ENCODE data around the gene ACTG1. TPM values are rescaled to one million over a fixed set of nuclear protein-coding genes. Genes with fewer than 3 reads are reported as not detected.

Gene ACTG1
- total RNA-seq, 1 donor from 2014 or later = 3,227 TPM

DNA sequence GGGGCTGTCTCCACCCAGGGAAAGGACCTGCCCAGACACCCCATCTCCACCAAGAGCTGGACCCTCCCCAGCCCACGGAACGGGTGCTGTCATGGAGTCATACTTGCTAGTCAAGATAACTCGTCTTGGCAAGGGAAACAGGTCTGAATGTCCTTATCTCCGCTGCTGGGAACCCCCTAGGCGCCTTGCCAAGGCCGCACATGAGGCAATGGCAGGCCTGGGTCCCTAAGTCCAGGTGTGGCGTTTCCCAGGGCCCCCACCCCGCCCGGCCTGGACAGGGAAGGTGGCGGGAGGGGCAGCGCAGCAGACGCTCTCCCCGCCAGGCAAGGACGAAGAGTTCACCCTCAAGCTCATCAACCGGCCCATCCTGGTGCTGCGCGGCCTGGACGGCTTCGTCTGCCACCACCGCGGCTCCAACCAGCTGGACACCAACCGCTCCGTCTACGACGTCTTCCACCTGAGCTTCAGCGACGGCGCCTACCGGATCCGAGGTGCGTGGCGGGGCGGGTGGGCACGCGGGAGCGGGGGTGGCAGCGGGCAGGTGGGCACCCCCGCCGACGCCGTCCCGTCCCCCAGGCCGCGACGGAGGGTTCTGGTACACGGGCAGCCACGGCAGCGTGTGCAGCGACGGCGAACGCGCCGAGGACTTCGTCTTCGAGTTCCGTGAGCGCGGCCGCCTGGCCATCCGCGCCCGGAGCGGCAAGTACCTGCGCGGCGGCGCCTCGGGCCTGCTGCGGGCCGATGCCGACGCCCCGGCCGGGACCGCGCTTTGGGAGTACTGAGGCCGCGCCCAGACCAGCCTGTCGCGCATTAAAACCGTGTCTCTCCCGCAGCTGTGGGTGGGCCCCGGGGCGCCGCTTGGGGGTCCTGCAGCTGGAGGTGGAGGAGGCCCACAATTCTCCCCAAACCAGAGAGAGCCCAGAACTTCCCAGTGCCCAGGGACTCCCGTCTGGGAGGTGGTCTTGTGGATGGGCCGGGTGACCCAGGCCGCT is 24.0 kb upstream of the ACTG1 start:
- peaks cover 9% of the 10 kb centered on the region for H3K27me3 Mint-ChIP-seq
- no peak overlapping the region for H3K4me3 Mint-ChIP-seq (ENCODE audit: low read depth)
- DNase-seq (ENCODE audit: low spot score, unreplicated experiment) = no peak
- H3K4me1 Mint-ChIP-seq (ENCODE audit: low read depth) = no peaks in the 10 kb centered on the region
- no peaks in the 10 kb centered on the region for H3K36me3 Mint-ChIP-seq (ENCODE audit: insufficient read depth)
- TF ChIP-seq, protein P1, sequence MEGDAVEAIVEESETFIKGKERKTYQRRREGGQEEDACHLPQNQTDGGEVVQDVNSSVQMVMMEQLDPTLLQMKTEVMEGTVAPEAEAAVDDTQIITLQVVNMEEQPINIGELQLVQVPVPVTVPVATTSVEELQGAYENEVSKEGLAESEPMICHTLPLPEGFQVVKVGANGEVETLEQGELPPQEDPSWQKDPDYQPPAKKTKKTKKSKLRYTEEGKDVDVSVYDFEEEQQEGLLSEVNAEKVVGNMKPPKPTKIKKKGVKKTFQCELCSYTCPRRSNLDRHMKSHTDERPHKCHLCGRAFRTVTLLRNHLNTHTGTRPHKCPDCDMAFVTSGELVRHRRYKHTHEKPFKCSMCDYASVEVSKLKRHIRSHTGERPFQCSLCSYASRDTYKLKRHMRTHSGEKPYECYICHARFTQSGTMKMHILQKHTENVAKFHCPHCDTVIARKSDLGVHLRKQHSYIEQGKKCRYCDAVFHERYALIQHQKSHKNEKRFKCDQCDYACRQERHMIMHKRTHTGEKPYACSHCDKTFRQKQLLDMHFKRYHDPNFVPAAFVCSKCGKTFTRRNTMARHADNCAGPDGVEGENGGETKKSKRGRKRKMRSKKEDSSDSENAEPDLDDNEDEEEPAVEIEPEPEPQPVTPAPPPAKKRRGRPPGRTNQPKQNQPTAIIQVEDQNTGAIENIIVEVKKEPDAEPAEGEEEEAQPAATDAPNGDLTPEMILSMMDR (IDR thresholded peaks at IDR 0.05; ENCODE audit: unreplicated experiment) = no peak
- no peaks in the 10 kb centered on the region for H3K9me3 Mint-ChIP-seq (ENCODE audit: low read depth)
- H3K27ac Mint-ChIP-seq = no peak overlapping the region

GRCh38 chr17:81535480-81536298 is 23.1 kb upstream of the ACTG1 start:
- TF ChIP-seq, protein P1 (IDR thresholded peaks at IDR 0.05; ENCODE audit: unreplicated experiment) = no peak
- no peak for DNase-seq (ENCODE audit: low spot score, unreplicated experiment)
- Mint-ChIP-seq H3K9me3 (ENCODE audit: low read depth) (no peaks in the 10 kb centered on the region), H3K4me3 (ENCODE audit: low read depth) (no peak overlapping the region), H3K27me3 (peaks cover 9% of the 10 kb centered on the region), H3K4me1 (ENCODE audit: low read depth) (no peaks in the 10 kb centered on the region), H3K36me3 (ENCODE audit: insufficient read depth) (no peaks in the 10 kb centered on the region), H3K27ac (no peak overlapping the region)

- Mint-ChIP-seq H3K9me3 (ENCODE audit: low read depth) (no peaks in the 10 kb centered on the region), H3K36me3 (ENCODE audit: insufficient read depth) (no peaks in the 10 kb centered on the region), H3K4me1 (ENCODE audit: low read depth) (no peaks in the 10 kb centered on the region), H3K4me3 (ENCODE audit: low read depth) (no peak overlapping the region), H3K27ac (no peak overlapping the region), H3K27me3 (peaks cover 9% of the 10 kb centered on the region)
- TF ChIP-seq, protein P1 (IDR thresholded peaks at IDR 0.05; ENCODE audit: unreplicated experiment) = no peak
- no peak for DNase-seq (ENCODE audit: low spot score, unreplicated experiment)
Observed at GRCh38 chr17:81535007-81535328, 22.4 kb upstream of the ACTG1 start.

GRCh38 chr17:81534157-81535006 is 21.8 kb upstream of the ACTG1 start:
- H3K9me3 Mint-ChIP-seq (ENCODE audit: low read depth) = no peaks in the 10 kb centered on the region

More at GRCh38 chr17:81534157-81535006, 21.8 kb upstream of the ACTG1 start:
- no peaks in the 10 kb centered on the region for H3K36me3 Mint-ChIP-seq (ENCODE audit: insufficient read depth)
- TF ChIP-seq, protein P1 (IDR thresholded peaks at IDR 0.05; ENCODE audit: unreplicated experiment) = no peak
- no peaks in the 10 kb centered on the region for H3K4me1 Mint-ChIP-seq (ENCODE audit: low read depth)
- no peak for DNase-seq (ENCODE audit: low spot score, unreplicated experiment)
- no peak overlapping the region for H3K27ac Mint-ChIP-seq
- H3K4me3 Mint-ChIP-seq (ENCODE audit: low read depth) = no peak overlapping the region
- peaks cover 10% of the 10 kb centered on the region for H3K27me3 Mint-ChIP-seq
